GM12878 (cell line): ENCODE measurements around the gene MEGF11. TPM values are rescaled to one million over a fixed set of nuclear protein-coding genes. Genes with fewer than 3 reads are reported as not detected.
A peak's percentile ranks its signal among the peaks of the same experiment; 100 is the strongest.

Source experiments
- ATAC-seq: fragments of 200-7000 bp; cut with Tn5 transposase; 3 replicates; pipeline ENCODE4 v1.9.1; 2020; ENCODE audit warnings: mild to moderate bottlenecking, moderate library complexity
- BruUV-seq: library from RNA; stranded (reverse); fragments of 400-500 nt; replicated peaks from 2 replicates; lab custom pipeline; 2021; lab: Mats Ljungman, UMichigan
- CTCF ChIA-PET: fragments of 300-600 bp; sonication (Branson Sonifier 250); formaldehyde crosslinking; extraction: SDS; loops from one replicate; lab custom pipeline; 2021; ENCODE audit warnings: inconsistent platforms; lab: Yijun Ruan, JAX
- POLR2A ChIA-PET: fragments of 350-600 bp; formaldehyde crosslinking; extraction: SDS; loops from one replicate; lab custom pipeline; 2021; ENCODE audit warnings: inconsistent platforms; lab: Charles Lee
- RAD21 ChIA-PET: fragments of 300-600 bp; sonication (Branson Sonifier 250); formaldehyde crosslinking; loops from one replicate; lab custom pipeline; 2023; ENCODE audit warnings: antibody characterized with exemption; ENCODE audit not compliant: unreplicated experiment; lab: Charles Lee
- SMC1A ChIA-PET: fragments of 300-600 bp; sonication (Branson Sonifier 250); formaldehyde crosslinking; loops from one replicate; lab custom pipeline; 2023; ENCODE audit not compliant: unreplicated experiment, uncharacterized antibody; lab: Charles Lee
- DNase-seq: peaks from one replicate; pipeline ENCODE4 v3.0.0-alpha.2; 2011; ENCODE audit warnings: low read depth, low spot score
- FAIRE-seq: peaks from 3 replicates; lab custom pipeline; 2011; peaks lifted over from hg19 to GRCh38; lab: Jason Lieb, UNC
- H2AFZ ChIP-seq: 2 replicates; pipeline ENCODE4 v1.6.0; 2011; ENCODE audit warnings: low read depth, low read length, control low read depth; ENCODE audit not compliant: control insufficient read depth
- H3K27ac ChIP-seq: 2 replicates; pipeline ENCODE4 v1.5.1; 2011; ENCODE audit warnings: control low read depth; ENCODE audit not compliant: control insufficient read depth, insufficient read depth
- H3K27me3 ChIP-seq, 2 experiments: replicated peaks in 1 of 2; 2 replicates each; pipeline versions ENCODE4 v1.6.0 to v1.6.1; 2011; ENCODE audit warnings: low read length in 1 of 2; ENCODE audit not compliant: control insufficient read depth in 2 of 2, insufficient read depth in 2 of 2
- H3K36me3 ChIP-seq, 2 experiments: 2 replicates each; pipeline ENCODE4 v1.5.1; 2011; ENCODE audit warnings: low read length in 1 of 2; ENCODE audit not compliant: control insufficient read depth in 2 of 2, insufficient read depth in 2 of 2
- H3K4me1 ChIP-seq: 2 replicates; pipeline ENCODE4 v1.6.1; 2011; ENCODE audit warnings: mild to moderate bottlenecking, low read length, moderate library complexity, mixed read lengths; ENCODE audit not compliant: control insufficient read depth, insufficient read depth
- H3K4me2 ChIP-seq: 2 replicates; pipeline ENCODE4 v1.6.0; 2011; ENCODE audit warnings: control low read depth; ENCODE audit not compliant: control insufficient read depth, insufficient read depth
- H3K4me3 ChIP-seq: fragments of 200-600 bp; sonication (generic); 2 replicates; pipeline ENCODE4 v1.5.1; 2016
- H3K79me2 ChIP-seq: 2 replicates; pipeline ENCODE4 v1.6.0; 2011; ENCODE audit warnings: low read length; ENCODE audit not compliant: control insufficient read depth, insufficient read depth
- H3K9ac ChIP-seq: 2 replicates; pipeline ENCODE4 v1.8.0; 2011; ENCODE audit warnings: low read length, control low read depth, mixed read lengths; ENCODE audit not compliant: control insufficient read depth, insufficient read depth
- H3K9me3 ChIP-seq: replicated peaks from 3 replicates; pipeline ENCODE4 v1.5.1; 2011; ENCODE audit warnings: mild to moderate bottlenecking, low read length; ENCODE audit not compliant: control insufficient read depth, insufficient read depth
- H4K20me1 ChIP-seq: 2 replicates; pipeline ENCODE4 v1.6.0; 2011; ENCODE audit not compliant: control insufficient read depth, insufficient read depth
- BHLHE40 ChIP-seq, 2 experiments: fragments of 450-650 bp in 1 of 2; IDR thresholded peaks; 2 replicates each; pipeline ENCODE4 v1.6.1; 2011 to 2017; ENCODE audit warnings: low read depth in 2 of 2, borderline replicate concordance in 1 of 2, improper control_type of control experiment in 1 of 2, low read length in 1 of 2, mild to moderate bottlenecking in 1 of 2
- DPF2 ChIP-seq: fragments of 450-650 bp; IDR thresholded peaks from 2 replicates; pipeline ENCODE4 v1.6.1; 2017; ENCODE audit warnings: mild to moderate bottlenecking
- RAD51 ChIP-seq: fragments of 450-650 bp; IDR thresholded peaks from 2 replicates; pipeline ENCODE4 v1.6.1; 2016; ENCODE audit warnings: moderate library complexity, mild to moderate bottlenecking, inconsistent platforms
- RELA ChIP-seq: fragments of 450-650 bp; IDR thresholded peaks from 2 replicates; pipeline ENCODE4 v1.8.0; 2014; ENCODE audit warnings: borderline replicate concordance; ENCODE audit not compliant: partially characterized antibody
- RUNX3 ChIP-seq: IDR thresholded peaks from 2 replicates; pipeline ENCODE4 v1.6.1; 2012; ENCODE audit warnings: low read length, inconsistent platforms
- WGBS: methylation state at CpG from one replicate; pipeline ENCODE4 v1.1.6; 2016; ENCODE audit warnings: low lambda C conversion rate; ENCODE audit not compliant: insufficient replicate concordance, insufficient coverage; ENCODE audit errors: missing lambda C conversion rate; 5-methylcytosine and 5-hydroxymethylcytosine counted together
- in situ Hi-C: fragments of 300-500 bp; cut with MboI; formaldehyde crosslinking; loops from 9 replicates; pipeline ENCODE4 v1.14.3; 2018; ENCODE audit warnings: mixed read lengths
- intact Hi-C: fragments of 100-400 bp; cut with micrococcal nuclease; formaldehyde crosslinking; loops from one replicate; pipeline ENCODE4 v1.14.2; 2022; ENCODE audit not compliant: unreplicated experiment
- polyA plus RNA-seq, 11 experiments: library from polyadenylated mRNA; depleted of rRNA in 4 of 11; unstranded in 6 of 11; stranded (reverse) in 5 of 11; fragments of >200 nt; fragmentation: Nextera tagmentation in 4 of 11; fragmentation: Illumina TruSeq in 1 of 11; extraction: Ambion mirVana in 4 of 11; extraction: Trizol in 1 of 11; gene quantifications; 1 replicate in 1 of 11; 2 replicates in 10 of 11; pipeline versions ENCODE4 v1.2.1 to v1.2.3, GENCODE V29; 2011 to 2016; ENCODE audit warnings: inconsistent platforms in 2 of 11, missing spikeins in 2 of 11, low read depth in 1 of 11
- total RNA-seq, 4 experiments: library from RNA; depleted of rRNA in 3 of 4; stranded (reverse); fragments of >200 nt in 3 of 4; fragmentation: Illumina TruSeq in 1 of 4; extraction: Trizol in 1 of 4; gene quantifications; 2 replicates each; pipeline versions ENCODE4 v1.2.1 to v1.2.3, GENCODE V29; 2013 to 2021
- TF ChIP-seq, protein P1 (sequence below): fragments of 450-650 bp; IDR thresholded peaks from 2 replicates; pipeline ENCODE4 v1.6.1; 2016; ENCODE audit warnings: mild to moderate bottlenecking

Gene MEGF11
- total and polyA plus RNA-seq, 10 of the 15 experiments (the other 5 are each of a cell fraction or from before 2014, with no cell fraction given) = 0.03 to 1.7 (median 0.49) TPM

DNA sequence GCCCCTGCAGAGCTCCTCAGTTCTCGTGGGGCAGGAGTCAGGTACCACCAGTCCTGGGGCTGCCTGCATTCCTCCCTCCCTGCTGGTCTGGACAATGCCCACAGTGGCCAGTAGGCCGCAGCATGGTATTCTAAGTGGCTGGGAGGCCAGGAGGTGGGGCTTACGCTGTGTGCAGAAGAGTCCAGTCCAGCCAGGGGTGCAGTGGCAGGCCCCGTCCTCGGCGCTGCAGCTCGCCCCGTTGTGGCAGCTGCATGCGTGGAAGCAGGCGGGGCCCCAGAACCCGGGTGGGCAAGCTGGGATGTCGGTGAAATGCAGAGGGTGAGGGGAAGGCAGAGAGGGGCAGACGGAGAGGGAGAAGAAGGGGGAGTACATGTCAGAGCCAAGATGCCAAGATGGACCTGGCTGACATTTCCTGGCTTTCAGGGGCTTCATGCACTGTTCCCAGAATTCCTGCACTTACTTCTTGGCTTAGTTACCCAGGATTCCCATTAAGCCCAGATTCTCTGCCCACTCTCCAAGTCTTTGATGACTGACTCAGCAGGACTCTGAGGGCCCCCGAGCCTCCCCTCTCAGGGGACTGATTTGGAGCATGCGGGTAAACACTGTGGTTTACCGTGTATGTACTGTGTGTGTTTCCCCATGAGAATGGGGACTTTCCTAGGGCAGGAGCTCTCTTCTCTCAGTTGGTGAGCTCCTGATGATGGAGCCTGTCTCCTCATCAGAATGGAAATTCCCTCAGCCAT lies 336.7 kb downstream of the MEGF11 start (continued):
- TF ChIP-seq, protein P1, sequence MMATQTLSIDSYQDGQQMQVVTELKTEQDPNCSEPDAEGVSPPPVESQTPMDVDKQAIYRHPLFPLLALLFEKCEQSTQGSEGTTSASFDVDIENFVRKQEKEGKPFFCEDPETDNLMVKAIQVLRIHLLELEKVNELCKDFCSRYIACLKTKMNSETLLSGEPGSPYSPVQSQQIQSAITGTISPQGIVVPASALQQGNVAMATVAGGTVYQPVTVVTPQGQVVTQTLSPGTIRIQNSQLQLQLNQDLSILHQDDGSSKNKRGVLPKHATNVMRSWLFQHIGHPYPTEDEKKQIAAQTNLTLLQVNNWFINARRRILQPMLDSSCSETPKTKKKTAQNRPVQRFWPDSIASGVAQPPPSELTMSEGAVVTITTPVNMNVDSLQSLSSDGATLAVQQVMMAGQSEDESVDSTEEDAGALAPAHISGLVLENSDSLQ = peak; percentile 67; the same call in 1 of the 2 replicates
- no peak for TF ChIP-seq RAD51
- TF ChIP-seq DPF2 = peak; percentile 93

DNA sequence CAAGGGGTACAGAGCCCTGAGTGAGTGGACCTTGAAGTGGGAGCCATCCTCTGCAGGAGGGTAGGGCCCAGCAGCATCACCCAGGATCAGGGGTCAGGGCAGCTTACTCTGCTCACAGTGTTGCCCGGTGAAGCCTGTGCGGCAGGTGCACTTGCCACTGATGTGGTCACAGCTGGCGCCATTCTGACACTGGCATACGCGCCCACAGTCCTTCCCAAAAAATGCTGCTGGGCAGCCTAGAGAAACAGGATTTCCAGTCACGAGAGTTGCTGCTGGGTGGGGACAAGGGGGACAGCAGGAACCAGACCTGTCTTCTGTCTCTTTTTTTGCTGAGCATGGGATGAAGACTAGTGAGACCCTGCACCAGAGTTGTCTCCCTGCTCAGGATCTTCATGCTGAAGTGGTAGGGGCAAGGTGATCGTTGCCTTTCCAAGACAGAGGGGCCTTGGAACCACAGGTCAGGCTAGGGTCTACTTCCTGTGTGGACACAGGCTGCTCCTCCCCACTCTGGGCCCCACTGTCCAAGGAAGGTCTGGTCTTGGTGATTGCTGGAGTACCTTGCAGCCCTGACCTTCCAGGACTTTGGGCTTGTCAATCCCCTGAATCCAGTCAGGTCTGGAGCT lies 337.4 kb downstream of the MEGF11 start:
- peak overlapping the region; percentile 85 for H3K27ac ChIP-seq
- DNase-seq (no peak), ATAC-seq (peak; percentile 2), FAIRE-seq (no peak)
- BruUV-seq = no TSS peak
- TF ChIP-seq RUNX3 (0 out of 2 replicates have a peak, but pooled peaks have one; percentile 21), BHLHE40 (IDR thresholded peaks at IDR 0.05; ENCODE audit: borderline replicate concordance in 1 of 2, low read depth in 2 of 2, low read length in 1 of 2) (peak in 1 of 2 experiments; percentile 14; a peak in 1 of 4 replicates), RELA (no peak)
- TF ChIP-seq, protein P1 = no peak
- H4K20me1 ChIP-seq = no peaks in the 10 kb centered on the region
- H3K79me2 ChIP-seq = no peaks in the 10 kb centered on the region
- H3K4me3 ChIP-seq = no peak overlapping the region
- H3K9me3 ChIP-seq = no peaks in the 10 kb centered on the region
- 96% methylated on average over 7 of the region's 7 CpGs for WGBS
- ChIA-PET CTCF (interaction anchor here (0.6 to 4.5 kb wide), 34 partner anchors 8 to 581 kb away, joined by 3 to 42 read pairs (median 5); no protein-coding TSS in a partner anchor), RAD21 (interaction anchor here (0.8 to 3.7 kb wide), 18 partner anchors 12 to 583 kb away, joined by 3 to 61 read pairs (median 6); partner anchors contain the start of gene RAB11A), SMC1A (interaction anchor here (0.8 to 6.6 kb wide), 20 partner anchors 12 to 583 kb away, joined by 3 to 70 read pairs (median 7); partner anchors contain the start of gene RAB11A), POLR2A (interaction anchor here (1.2 to 3.1 kb wide), 6 partner anchors 9 to 82 kb away, joined by 3 to 19 read pairs (median 8); partner anchors contain the start of gene RAB11A)
- H3K4me2 ChIP-seq = peak overlapping the region; percentile 90
- in situ Hi-C loops (no loop called here), intact Hi-C loops (loop anchor here (1.0 to 2.0 kb wide), 4 partner anchors 67 to 275 kb away; no protein-coding TSS in a partner anchor)
- peaks cover 0 to 3% of the 10 kb centered on the region in 2 experiments; a peak in 2 of 4 replicates for H3K36me3 ChIP-seq
- H3K4me1 ChIP-seq = peaks cover 61% of the 10 kb centered on the region
- peak overlapping the region; percentile 44 for H3K9ac ChIP-seq
- no peaks in the 10 kb centered on the region for H3K27me3 ChIP-seq
- 0 out of 2 replicates have a peak overlapping the region, but pooled peaks have one; percentile 44 for H2AFZ ChIP-seq
